ENCODE data around the gene PPP1R14C. TPM values are rescaled to one million over a fixed set of nuclear protein-coding genes. Genes with fewer than 3 reads are reported as not detected.

Gene PPP1R14C
- total and polyA plus RNA-seq, 10 of the 15 experiments (the other 5 are each of a cell fraction or from before 2014, with no cell fraction given) = 0.07 to 1.6 (median 0.13) TPM; not detected in 4

GRCh38 chr6:150175586-150176151 is 32.8 kb downstream of the PPP1R14C start:
- TF ChIP-seq MTA2 (IDR thresholded peaks at IDR 0.05; ENCODE audit: low read depth) (peak; percentile 27; the same call in 1 of the 2 replicates), MEF2B (IDR thresholded peaks at IDR 0.05; ENCODE audit: partially characterized antibody, poor library complexity, severe bottlenecking) (peak; percentile 25), RAD51 (IDR thresholded peaks at IDR 0.05) (no peak)
- in situ Hi-C loops (cut with MboI) (no loop called here), intact Hi-C loops (cut with micrococcal nuclease; ENCODE audit: unreplicated experiment) (no loop called here)
- Histone ChIP-seq H3K27me3 (replicated peaks in 1 of 2; ENCODE audit: control insufficient read depth in 2 of 2, insufficient read depth in 2 of 2, low read length in 1 of 2) (peaks cover 0 to 5% of the 10 kb centered on the region in 2 experiments; a peak in 1 of 4 replicates), H3K4me2 (ENCODE audit: control insufficient read depth, insufficient read depth) (no peak overlapping the region), H3K79me2 (ENCODE audit: control insufficient read depth, insufficient read depth, low read length) (no peaks in the 10 kb centered on the region), H3K9ac (ENCODE audit: control insufficient read depth, insufficient read depth, low read length) (no peak overlapping the region), H3K27ac (ENCODE audit: control insufficient read depth, insufficient read depth) (no peak overlapping the region), H3K4me3 (no peak overlapping the region), H3K4me1 (ENCODE audit: control insufficient read depth, insufficient read depth, low read length) (no peaks in the 10 kb centered on the region), H3K36me3 (ENCODE audit: control insufficient read depth in 2 of 2, insufficient read depth in 2 of 2, low read length in 1 of 2) (no peaks in the 10 kb centered on the region), H2AFZ (ENCODE audit: control insufficient read depth, low read depth, low read length) (no peak overlapping the region), H4K20me1 (ENCODE audit: control insufficient read depth, insufficient read depth) (no peaks in the 10 kb centered on the region), H3K9me3 (replicated peaks; ENCODE audit: control insufficient read depth, insufficient read depth, low read length) (no peaks in the 10 kb centered on the region)
- ChIA-PET RAD21 (ENCODE audit: unreplicated experiment) (no interaction called here), CTCF (no interaction called here), POLR2A (no interaction called here), SMC1A (ENCODE audit: uncharacterized antibody, unreplicated experiment) (interaction anchor here (0.7 to 1.0 kb wide), 2 partner anchors 9 to 32 kb away, joined by 3 read pairs; no protein-coding TSS in a partner anchor)
- DNase-seq (ENCODE audit: low read depth, low spot score) (no peak), FAIRE-seq (no peak), ATAC-seq (peak; percentile 27; the same call in 2 of the 3 replicates)
- BruUV-seq (replicated peaks) = no TSS peak
- 37% methylated on average over 4 of the region's 4 CpGs for WGBS (ENCODE audit: insufficient coverage, insufficient replicate concordance, low lambda C conversion rate, missing lambda C conversion rate)

GRCh38 chr6:150176152-150176551 is 33.3 kb downstream of the PPP1R14C start:
- SMC1A ChIA-PET (ENCODE audit: uncharacterized antibody, unreplicated experiment) = no interaction called here
- BruUV-seq (replicated peaks) = no TSS peak
- CTCF ChIA-PET = no interaction called here
- Histone ChIP-seq H2AFZ (ENCODE audit: control insufficient read depth, low read depth, low read length) (no peak overlapping the region), H3K4me3 (no peak overlapping the region), H3K9me3 (replicated peaks; ENCODE audit: control insufficient read depth, insufficient read depth, low read length) (no peaks in the 10 kb centered on the region), H3K79me2 (ENCODE audit: control insufficient read depth, insufficient read depth, low read length) (no peaks in the 10 kb centered on the region), H3K27ac (ENCODE audit: control insufficient read depth, insufficient read depth) (no peak overlapping the region), H3K36me3 (ENCODE audit: control insufficient read depth in 2 of 2, insufficient read depth in 2 of 2, low read length in 1 of 2) (no peaks in the 10 kb centered on the region), H3K27me3 (replicated peaks in 1 of 2; ENCODE audit: control insufficient read depth in 2 of 2, insufficient read depth in 2 of 2, low read length in 1 of 2) (peaks cover 0 to 5% of the 10 kb centered on the region in 2 experiments; a peak in 1 of 4 replicates), H3K9ac (ENCODE audit: control insufficient read depth, insufficient read depth, low read length) (no peak overlapping the region), H3K4me2 (ENCODE audit: control insufficient read depth, insufficient read depth) (no peak overlapping the region), H3K4me1 (ENCODE audit: control insufficient read depth, insufficient read depth, low read length) (no peaks in the 10 kb centered on the region), H4K20me1 (ENCODE audit: control insufficient read depth, insufficient read depth) (no peaks in the 10 kb centered on the region)
- FAIRE-seq (no peak), ATAC-seq (no peak), DNase-seq (ENCODE audit: low read depth, low spot score) (no peak)
- 33% methylated on average over 6 of the region's 8 CpGs for WGBS (ENCODE audit: insufficient coverage, insufficient replicate concordance, low lambda C conversion rate, missing lambda C conversion rate)
- TF ChIP-seq RBBP5 (conservative IDR thresholded peaks at IDR 0.05) = no peak
- TF ChIP-seq SMAD1 (IDR thresholded peaks at IDR 0.05; ENCODE audit: low read depth, partially characterized antibody) = no peak
- TF ChIP-seq BCLAF1 (IDR thresholded peaks at IDR 0.05) = no peak
- TF ChIP-seq TCF7 (IDR thresholded peaks at IDR 0.05; ENCODE audit: borderline replicate concordance) = no peak
- POLR2A ChIA-PET = no interaction called here
- RAD21 ChIA-PET (ENCODE audit: unreplicated experiment) = no interaction called here
- intact Hi-C loops (cut with micrococcal nuclease; ENCODE audit: unreplicated experiment) = no loop called here
- in situ Hi-C loops (cut with MboI) = no loop called here

Data from GM12878 (cell line).